GM12865 (cell line): ENCODE measurements around the gene PRPF6.

ENCODE experiments used
- DNase-seq: peaks from one replicate; pipeline ENCODE4 v3.0.0; 2010; ENCODE audit warnings: low read depth
- H3K4me3 ChIP-seq: 2 replicates; pipeline ENCODE4 v1.5.1; 2011; ENCODE audit warnings: mild to moderate bottlenecking, low read depth, low read length, control low read depth
- CTCF ChIP-seq: IDR thresholded peaks from 2 replicates; pipeline ENCODE4 v1.5.1; 2011; ENCODE audit warnings: low read length, control low read depth, low read depth, inconsistent platforms; ENCODE audit not compliant: insufficient read depth; ENCODE audit errors: missing control alignments

The PRPF6 gene

GRCh38 chr20:63942969-63943807, 37.7 kb upstream of the PRPF6 start:
- no peak for DNase-seq
- TF ChIP-seq CTCF: no peak
- H3K4me3 ChIP-seq: no peak overlapping the region

- H3K4me3 ChIP-seq: no peak overlapping the region
- DNase-seq: no peak
- TF ChIP-seq CTCF: no peak
These were observed 37.2 kb upstream of the PRPF6 start for GRCh38 chr20:63943808-63944077.

GRCh38 chr20:63944078-63944941, 36.6 kb upstream of the PRPF6 start:
- no peak for DNase-seq
- TF ChIP-seq CTCF: no peak
- no peak overlapping the region for H3K4me3 ChIP-seq

GRCh38 chr20:63945031-63945658, 35.8 kb upstream of the PRPF6 start:
- no peak for TF ChIP-seq CTCF
- H3K4me3 ChIP-seq: no peak overlapping the region

GRCh38 chr20:63945921-63946920, 34.7 kb upstream of the PRPF6 start:
- H3K4me3 ChIP-seq: no peak overlapping the region
- DNase-seq: no peak
- no peak for TF ChIP-seq CTCF

More at GRCh38 chr20:63945031-63945658, 35.8 kb upstream of the PRPF6 start:
- DNase-seq: no peak
